Neutrophil (primary cell): ENCODE results near the gene KRTAP25-1.

Experiments
- H3K27ac ChIP-seq: fragments of 200-600 bp; sonication (generic); 2 replicates; pipeline ENCODE4 v1.5.1; 2016; ENCODE audit warnings: mild to moderate bottlenecking, moderate library complexity
- H3K27me3 ChIP-seq: fragments of 200-600 bp; sonication (generic); 2 replicates; pipeline ENCODE4 v1.6.0; 2016; ENCODE audit warnings: mild to moderate bottlenecking
- H3K36me3 ChIP-seq: fragments of 200-600 bp; sonication (generic); 2 replicates; pipeline ENCODE4 v1.5.1; 2017
- H3K4me1 ChIP-seq, 2 experiments: fragments of 200-600 bp in 1 of 2; sonication (generic) in 1 of 2; 1 replicate in 1 of 2; 2 replicates in 1 of 2; pipeline versions ENCODE4 v1.5.1 to v1.6.1; 2013 to 2016; ENCODE audit warnings: low read depth in 1 of 2, low read length in 1 of 2, mild to moderate bottlenecking in 1 of 2, moderate library complexity in 1 of 2; ENCODE audit not compliant: control insufficient read depth in 1 of 2, insufficient read depth in 1 of 2
- H3K4me3 ChIP-seq, 2 experiments: fragments of 200-600 bp in 1 of 2; sonication (generic) in 1 of 2; 1 replicate in 1 of 2; 2 replicates in 1 of 2; pipeline ENCODE4 v1.5.1; 2013 to 2016; ENCODE audit warnings: low read depth in 1 of 2, low read length in 1 of 2, mild to moderate bottlenecking in 1 of 2, moderate library complexity in 1 of 2
- H3K9me3 ChIP-seq: fragments of 200-600 bp; sonication (generic); 2 replicates; pipeline ENCODE4 v1.5.1; 2016
- CTCF ChIP-seq: fragments of 200-600 bp; sonication (generic); IDR thresholded peaks from 2 replicates; pipeline ENCODE4 v1.5.1; 2016; ENCODE audit warnings: antibody characterized with exemption

The KRTAP25-1 gene, protein sequence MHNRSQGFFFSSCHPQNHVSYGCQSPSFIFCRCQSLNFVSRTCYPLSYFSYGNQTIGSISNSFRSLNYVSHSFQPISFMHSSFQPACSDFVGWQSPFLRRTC

GRCh38 chr21:30289215-30289614, at the start of gene KRTAP25-1:
TSS of gene KRTAP25-1 (minus strand) at chr21:30289514. CDS start at chr21:30289490, 24 bp downstream.
- TF ChIP-seq CTCF, result no peak
- H3K9me3 ChIP-seq, result no peaks in the 10 kb centered on the region
- H3K4me1 ChIP-seq, result no peaks in the 10 kb centered on the region
- H3K27me3 ChIP-seq, result no peaks in the 10 kb centered on the region
- H3K36me3 ChIP-seq, result no peaks in the 10 kb centered on the region
- H3K27ac ChIP-seq, result no peak within 1 kb of the TSS
- H3K4me3 ChIP-seq, result no peak within 1 kb of the TSS

GRCh38 chr21:30338717-30339116, 49.4 kb upstream of the KRTAP25-1 start:
- Histone ChIP-seq H3K9me3 (no peaks in the 10 kb centered on the region), H3K4me1 (no peaks in the 10 kb centered on the region), H3K4me3 (no peak overlapping the region), H3K27ac (no peak overlapping the region), H3K27me3 (no peaks in the 10 kb centered on the region), H3K36me3 (no peaks in the 10 kb centered on the region)
- TF ChIP-seq CTCF, result no peak

GRCh38 chr21:30337772-30338171, 48.5 kb upstream of the KRTAP25-1 start:
- Histone ChIP-seq H3K27me3 (no peaks in the 10 kb centered on the region), H3K27ac (no peak overlapping the region), H3K36me3 (no peaks in the 10 kb centered on the region), H3K4me3 (no peak overlapping the region), H3K9me3 (no peaks in the 10 kb centered on the region), H3K4me1 (no peaks in the 10 kb centered on the region)
- no peak for TF ChIP-seq CTCF

DNA sequence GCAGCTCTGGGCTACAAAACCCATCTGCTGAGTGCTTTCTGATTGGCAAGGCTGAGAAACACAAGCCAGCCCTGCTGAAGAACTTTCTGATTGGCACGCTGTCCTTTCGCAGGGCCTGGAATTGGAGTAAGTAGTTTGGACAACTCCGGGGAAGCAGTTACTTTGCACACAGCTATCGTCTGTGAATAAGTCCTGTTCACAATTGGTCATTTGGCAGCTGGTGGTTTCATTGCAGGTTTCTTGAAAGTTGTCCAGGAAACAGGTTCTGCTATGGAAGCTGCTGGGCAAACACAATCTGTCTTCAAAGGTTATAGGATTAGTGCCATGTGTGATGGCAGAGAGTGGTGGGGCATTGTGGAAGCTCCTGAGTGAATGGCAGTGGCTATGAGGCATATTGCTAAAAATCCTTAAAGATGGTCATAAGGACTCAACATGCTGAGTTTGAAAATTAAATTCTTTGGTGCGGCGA, 48.0 kb upstream of the KRTAP25-1 start, which contains the start of gene KRTAP27-1:
Gene KRTAP27-1, minus strand, starts transcription at position 419 of the 469 bp plus-strand sequence. Its CDS starts 26 bp downstream, at position 393.
- TF ChIP-seq CTCF, result no peak
- Histone ChIP-seq H3K4me1 (no peaks in the 10 kb centered on the region), H3K4me3 (no peak within 1 kb of the TSS), H3K27ac (no peak within 1 kb of the TSS), H3K36me3 (no peaks in the 10 kb centered on the region), H3K27me3 (no peaks in the 10 kb centered on the region), H3K9me3 (no peaks in the 10 kb centered on the region)

DNA sequence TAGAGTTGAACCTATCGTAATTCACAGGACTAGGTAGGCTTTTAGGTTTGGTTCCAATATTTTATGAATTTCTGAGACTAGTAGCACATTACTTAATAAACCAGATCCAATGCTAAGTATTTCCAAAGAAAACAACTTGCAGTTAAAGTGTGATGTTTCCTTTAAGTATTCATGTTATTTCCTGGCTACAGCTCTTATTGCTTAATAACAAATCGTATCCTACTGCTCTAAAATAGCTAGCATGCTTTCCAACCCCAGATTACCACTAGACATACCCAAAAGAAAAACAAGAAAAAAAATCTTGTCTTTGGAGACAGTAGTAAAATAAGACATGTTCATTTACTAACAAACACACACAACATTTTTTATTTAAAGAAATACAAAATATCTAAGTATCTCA, 47.3 kb upstream of the KRTAP25-1 start:
- no peak for TF ChIP-seq CTCF
- no peaks in the 10 kb centered on the region for H3K9me3 ChIP-seq
- no peaks in the 10 kb centered on the region for H3K36me3 ChIP-seq
- H3K4me1 ChIP-seq, result no peaks in the 10 kb centered on the region
- no peaks in the 10 kb centered on the region for H3K27me3 ChIP-seq
- H3K4me3 ChIP-seq, result no peak overlapping the region
- no peak overlapping the region for H3K27ac ChIP-seq

GRCh38 chr21:30333736-30334135, 44.4 kb upstream of the KRTAP25-1 start:
- H3K9me3 ChIP-seq, result no peaks in the 10 kb centered on the region
- H3K4me1 ChIP-seq, result no peaks in the 10 kb centered on the region
- H3K27me3 ChIP-seq, result no peaks in the 10 kb centered on the region
- no peak overlapping the region for H3K27ac ChIP-seq
- no peaks in the 10 kb centered on the region for H3K36me3 ChIP-seq
- no peak for TF ChIP-seq CTCF
- H3K4me3 ChIP-seq, result no peak overlapping the region
